ENCODE data around the gene ADCY7.

ADCY7 gene

DNA sequence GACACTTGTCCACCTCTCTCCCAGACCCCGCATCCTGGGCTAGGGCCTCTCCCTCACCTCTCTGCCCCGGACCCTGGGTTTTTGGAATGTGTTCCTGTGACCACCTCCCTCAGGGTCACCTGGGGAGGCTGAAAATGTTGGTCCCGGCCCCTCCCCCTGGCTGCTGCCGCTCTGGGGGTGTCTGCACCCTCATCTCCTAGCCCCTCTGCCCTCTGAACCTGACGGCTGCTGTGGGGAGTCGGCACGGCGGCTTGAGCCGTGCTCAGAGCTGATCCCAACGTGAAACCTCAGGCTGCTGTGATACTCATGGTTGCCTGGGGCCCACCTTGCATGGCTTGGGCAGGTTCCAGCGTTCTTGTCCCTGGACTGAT is 42.8 kb downstream of the ADCY7 start:
- TF ChIP-seq, protein P1, sequence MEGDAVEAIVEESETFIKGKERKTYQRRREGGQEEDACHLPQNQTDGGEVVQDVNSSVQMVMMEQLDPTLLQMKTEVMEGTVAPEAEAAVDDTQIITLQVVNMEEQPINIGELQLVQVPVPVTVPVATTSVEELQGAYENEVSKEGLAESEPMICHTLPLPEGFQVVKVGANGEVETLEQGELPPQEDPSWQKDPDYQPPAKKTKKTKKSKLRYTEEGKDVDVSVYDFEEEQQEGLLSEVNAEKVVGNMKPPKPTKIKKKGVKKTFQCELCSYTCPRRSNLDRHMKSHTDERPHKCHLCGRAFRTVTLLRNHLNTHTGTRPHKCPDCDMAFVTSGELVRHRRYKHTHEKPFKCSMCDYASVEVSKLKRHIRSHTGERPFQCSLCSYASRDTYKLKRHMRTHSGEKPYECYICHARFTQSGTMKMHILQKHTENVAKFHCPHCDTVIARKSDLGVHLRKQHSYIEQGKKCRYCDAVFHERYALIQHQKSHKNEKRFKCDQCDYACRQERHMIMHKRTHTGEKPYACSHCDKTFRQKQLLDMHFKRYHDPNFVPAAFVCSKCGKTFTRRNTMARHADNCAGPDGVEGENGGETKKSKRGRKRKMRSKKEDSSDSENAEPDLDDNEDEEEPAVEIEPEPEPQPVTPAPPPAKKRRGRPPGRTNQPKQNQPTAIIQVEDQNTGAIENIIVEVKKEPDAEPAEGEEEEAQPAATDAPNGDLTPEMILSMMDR (IDR thresholded peaks at IDR 0.05; ENCODE audit: low read depth, low read length) = no peak
- no peaks in the 10 kb centered on the region for H3K27me3 ChIP-seq (ENCODE audit: insufficient read depth, low read depth, severe bottlenecking)
- peak overlapping the region; percentile 11; the same call in 1 of the 2 replicates for H3K27ac ChIP-seq
- peaks cover 17% of the 10 kb centered on the region for H3K36me3 ChIP-seq
- H3K4me3 ChIP-seq (ENCODE audit: low read depth, low read length) = no peak overlapping the region
- H3K9me3 ChIP-seq (ENCODE audit: severe bottlenecking) = no peaks in the 10 kb centered on the region
- no peak for DNase-seq

DNA sequence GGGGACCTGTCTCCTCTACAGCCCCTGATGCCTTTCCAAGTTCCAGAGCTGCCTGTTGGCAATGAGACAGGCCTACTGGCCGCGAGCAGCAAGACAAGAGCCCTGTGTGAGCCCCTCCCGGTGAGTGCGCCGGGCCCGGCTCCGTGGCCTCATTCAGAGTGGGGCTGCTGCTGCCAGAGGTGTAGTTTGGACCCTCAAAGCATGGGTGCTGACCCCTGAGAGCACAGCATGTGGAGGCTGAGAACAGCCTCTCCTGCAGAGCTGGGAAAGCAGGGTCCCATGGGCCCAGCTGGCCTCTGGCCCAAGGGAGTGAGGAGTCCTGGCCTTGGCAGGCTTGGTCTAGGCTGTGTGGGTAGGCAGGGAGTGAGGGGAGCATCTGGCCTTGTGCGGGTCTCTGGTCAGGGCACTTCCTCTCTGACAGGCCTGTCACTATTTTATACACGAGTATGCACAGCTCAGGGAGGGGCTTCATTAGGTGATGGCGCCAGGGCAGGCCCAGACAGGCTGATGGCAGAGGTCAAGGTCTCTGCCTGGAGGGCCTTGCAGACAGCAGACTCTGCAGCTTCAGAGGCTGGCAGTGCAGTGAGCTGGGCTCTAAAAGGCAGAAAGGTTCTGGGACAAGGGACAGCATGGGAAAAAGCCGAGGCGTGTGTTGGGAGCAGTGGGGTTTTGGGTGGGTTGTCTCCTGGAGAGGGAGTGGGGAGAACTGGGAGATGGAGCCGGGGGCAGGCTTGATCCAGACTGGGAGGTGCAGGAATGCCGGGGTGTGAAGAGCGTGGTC is 43.4 kb downstream of the ADCY7 start:
- TF ChIP-seq, protein P1 (IDR thresholded peaks at IDR 0.05; ENCODE audit: low read depth, low read length) = no peak
- Histone ChIP-seq H3K4me3 (ENCODE audit: low read depth, low read length) (no peak overlapping the region), H3K36me3 (peaks cover 23% of the 10 kb centered on the region), H3K27ac (peak overlapping the region; percentile 14), H3K27me3 (ENCODE audit: insufficient read depth, low read depth, severe bottlenecking) (no peaks in the 10 kb centered on the region), H3K9me3 (ENCODE audit: severe bottlenecking) (no peaks in the 10 kb centered on the region)
- no peak for DNase-seq

DNA sequence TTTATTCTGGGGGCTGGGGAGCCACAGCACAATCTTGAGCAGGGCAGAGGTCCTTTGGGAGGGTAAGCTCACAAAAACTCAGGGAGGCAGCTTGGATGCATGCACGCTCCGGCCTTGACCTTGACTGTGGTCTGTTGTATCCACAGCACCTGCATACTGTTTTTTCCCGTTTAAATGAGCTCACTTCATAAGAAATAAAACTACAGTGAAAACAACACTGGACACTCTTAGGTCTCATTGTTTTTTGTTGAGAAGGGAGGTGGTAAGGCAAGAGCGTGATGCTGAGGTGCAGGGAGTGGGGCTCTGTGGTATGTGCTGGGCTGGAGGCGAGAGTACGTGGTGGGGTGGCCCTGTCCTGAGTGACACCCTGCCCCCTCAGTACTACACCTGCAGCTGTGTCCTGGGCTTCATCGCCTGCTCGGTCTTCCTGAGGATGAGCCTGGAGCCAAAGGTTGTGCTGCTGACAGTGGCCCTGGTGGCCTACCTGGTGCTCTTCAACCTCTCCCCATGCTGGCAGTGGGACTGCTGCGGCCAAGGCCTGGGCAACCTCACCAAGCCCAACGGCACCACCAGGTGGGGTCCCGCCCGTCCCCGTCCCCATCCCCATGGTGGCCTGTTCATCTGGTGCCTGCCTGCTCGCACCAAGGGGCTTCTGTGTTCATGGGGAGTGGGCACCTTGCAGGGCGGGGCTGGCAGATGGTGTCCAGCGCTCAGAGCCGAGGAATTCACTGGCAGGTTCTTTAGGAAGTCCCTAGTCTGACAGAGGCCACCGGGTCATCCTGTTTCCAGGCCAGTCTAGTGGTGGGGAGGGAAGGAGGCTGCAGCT is 44.2 kb downstream of the ADCY7 start:
- H3K36me3 ChIP-seq = peaks cover 31% of the 10 kb centered on the region
- no peaks in the 10 kb centered on the region for H3K27me3 ChIP-seq (ENCODE audit: insufficient read depth, low read depth, severe bottlenecking)
- H3K9me3 ChIP-seq (ENCODE audit: severe bottlenecking) = no peaks in the 10 kb centered on the region
- peak overlapping the region; percentile 14; the same call in 1 of the 2 replicates for H3K27ac ChIP-seq
- no peak for DNase-seq
- TF ChIP-seq, protein P1 (IDR thresholded peaks at IDR 0.05; ENCODE audit: low read depth, low read length) = 0 out of 2 replicates have a peak, but pooled peaks have one; percentile 6
- no peak overlapping the region for H3K4me3 ChIP-seq (ENCODE audit: low read depth, low read length)

DNA sequence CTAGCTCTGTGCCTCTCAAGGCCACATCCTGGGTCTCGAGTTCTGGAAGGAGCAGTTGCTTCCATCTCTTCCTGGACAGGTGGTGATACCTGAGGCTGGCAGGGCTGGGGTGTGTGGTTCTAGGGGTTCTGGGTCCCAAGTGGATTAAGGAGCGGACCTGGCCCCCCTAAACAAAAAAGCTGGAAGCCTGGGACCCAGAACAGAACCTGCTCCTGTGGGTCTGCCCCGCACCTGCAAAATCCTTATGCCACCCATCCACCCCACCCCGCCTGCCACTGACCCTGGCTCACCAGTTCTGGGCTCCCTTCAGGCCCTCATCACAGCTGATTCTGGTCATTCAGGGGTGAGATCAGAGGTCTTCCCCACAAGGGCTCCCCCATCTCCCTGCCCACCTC is 44.8 kb downstream of the ADCY7 start:
- no peaks in the 10 kb centered on the region for H3K9me3 ChIP-seq (ENCODE audit: severe bottlenecking)
- no peak overlapping the region for H3K4me3 ChIP-seq (ENCODE audit: low read depth, low read length)
- H3K27ac ChIP-seq = no peak overlapping the region
- H3K27me3 ChIP-seq (ENCODE audit: insufficient read depth, low read depth, severe bottlenecking) = no peaks in the 10 kb centered on the region
- no peak for DNase-seq
- TF ChIP-seq, protein P1 (IDR thresholded peaks at IDR 0.05; ENCODE audit: low read depth, low read length) = no peak
- H3K36me3 ChIP-seq = peaks cover 37% of the 10 kb centered on the region

DNA sequence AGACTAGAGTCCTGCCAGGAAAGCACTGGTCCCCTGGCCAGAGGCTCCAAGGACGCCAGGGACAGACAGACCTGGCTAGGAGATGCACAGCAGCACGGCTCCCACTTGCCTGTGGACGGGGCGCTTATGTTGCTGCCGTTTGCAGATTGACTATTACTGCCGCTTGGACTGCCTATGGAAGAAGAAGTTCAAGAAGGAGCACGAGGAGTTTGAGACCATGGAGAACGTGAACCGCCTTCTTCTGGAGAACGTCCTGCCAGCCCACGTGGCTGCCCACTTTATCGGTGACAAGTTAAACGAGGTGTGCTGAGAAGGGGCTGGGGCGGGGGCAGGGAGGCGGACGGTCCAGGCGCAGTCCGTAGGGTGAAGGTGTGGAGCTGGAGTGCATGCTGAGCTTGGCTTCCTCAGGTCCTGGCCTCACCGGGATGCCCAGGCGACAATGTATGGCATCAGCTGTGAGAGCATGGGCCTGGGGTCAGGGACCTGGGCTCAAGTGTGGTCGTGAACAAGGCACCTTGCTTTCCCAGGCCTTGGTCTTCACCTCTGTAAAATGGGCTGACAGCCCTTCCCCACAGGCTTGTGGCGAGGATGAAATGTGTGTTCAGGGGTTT is 45.6 kb downstream of the ADCY7 start:
- Histone ChIP-seq H3K9me3 (ENCODE audit: severe bottlenecking) (no peaks in the 10 kb centered on the region), H3K27me3 (ENCODE audit: insufficient read depth, low read depth, severe bottlenecking) (no peaks in the 10 kb centered on the region), H3K36me3 (peaks cover 45% of the 10 kb centered on the region), H3K4me3 (ENCODE audit: low read depth, low read length) (no peak overlapping the region), H3K27ac (no peak overlapping the region)
- DNase-seq = no peak
- TF ChIP-seq, protein P1 (IDR thresholded peaks at IDR 0.05; ENCODE audit: low read depth, low read length) = no peak

Measured in WERI-Rb-1 (cell line).